GM12864 (cell line): ENCODE measurements around the gene ZNF555.

Experiments used
- DNase-seq: peaks from one replicate; pipeline ENCODE4 v3.0.0-alpha.2; 2011; ENCODE audit warnings: low read depth
- H3K4me3 ChIP-seq: 2 replicates; pipeline ENCODE4 v1.5.1; 2011; ENCODE audit warnings: mild to moderate bottlenecking, low read depth, low read length, control low read depth
- TF ChIP-seq, protein P1 (sequence below): IDR thresholded peaks from 2 replicates; pipeline ENCODE4 v1.5.1; 2011; ENCODE audit warnings: low read depth, mild to moderate bottlenecking, moderate library complexity, low read length, control low read depth, inconsistent platforms; ENCODE audit errors: missing control alignments

The ZNF555 gene

DNA sequence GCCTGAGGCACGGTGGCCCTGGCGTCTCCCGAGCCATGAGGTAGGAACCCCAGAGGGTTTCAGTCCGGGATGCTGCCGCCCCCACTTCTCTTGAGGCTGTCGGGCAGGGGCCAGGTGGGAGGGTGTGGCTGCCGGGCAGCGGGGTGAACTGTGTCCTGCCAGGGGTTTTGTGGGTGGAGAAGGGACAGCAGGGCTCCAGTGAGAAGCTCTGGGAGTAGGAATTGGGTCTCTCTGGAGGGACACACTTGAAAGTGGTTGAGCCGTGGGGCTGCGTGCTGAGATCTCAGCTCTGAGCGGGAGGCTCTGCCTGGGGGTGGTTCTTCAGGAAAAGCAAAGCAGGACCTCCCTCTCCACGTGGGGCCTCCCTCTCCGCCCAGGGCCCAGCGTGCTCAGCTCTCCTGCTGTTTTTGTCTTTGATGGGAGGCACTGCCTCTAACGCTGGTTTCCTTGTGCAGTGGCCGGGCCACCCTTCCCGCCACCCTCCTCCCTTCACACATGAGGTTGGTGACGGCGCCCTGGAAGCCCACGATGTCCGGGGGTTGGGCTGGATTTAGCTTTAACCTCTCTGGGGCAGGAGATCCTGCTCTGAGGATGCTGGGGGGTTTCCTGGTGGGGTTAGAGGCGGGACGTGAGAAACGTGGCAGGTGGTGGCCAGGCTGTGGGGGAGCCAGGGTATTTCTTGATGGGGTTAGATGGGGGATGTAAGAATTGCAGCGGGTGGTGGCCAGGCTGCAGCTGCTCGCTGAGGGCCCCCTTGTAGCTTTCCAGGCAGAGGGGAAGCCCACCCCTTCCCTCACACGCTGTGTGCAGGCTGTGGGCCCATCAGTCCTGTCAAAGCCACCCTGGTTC is 36.9 kb upstream of the ZNF555 start:
- H3K4me3 ChIP-seq: no peak overlapping the region
- TF ChIP-seq, protein P1, sequence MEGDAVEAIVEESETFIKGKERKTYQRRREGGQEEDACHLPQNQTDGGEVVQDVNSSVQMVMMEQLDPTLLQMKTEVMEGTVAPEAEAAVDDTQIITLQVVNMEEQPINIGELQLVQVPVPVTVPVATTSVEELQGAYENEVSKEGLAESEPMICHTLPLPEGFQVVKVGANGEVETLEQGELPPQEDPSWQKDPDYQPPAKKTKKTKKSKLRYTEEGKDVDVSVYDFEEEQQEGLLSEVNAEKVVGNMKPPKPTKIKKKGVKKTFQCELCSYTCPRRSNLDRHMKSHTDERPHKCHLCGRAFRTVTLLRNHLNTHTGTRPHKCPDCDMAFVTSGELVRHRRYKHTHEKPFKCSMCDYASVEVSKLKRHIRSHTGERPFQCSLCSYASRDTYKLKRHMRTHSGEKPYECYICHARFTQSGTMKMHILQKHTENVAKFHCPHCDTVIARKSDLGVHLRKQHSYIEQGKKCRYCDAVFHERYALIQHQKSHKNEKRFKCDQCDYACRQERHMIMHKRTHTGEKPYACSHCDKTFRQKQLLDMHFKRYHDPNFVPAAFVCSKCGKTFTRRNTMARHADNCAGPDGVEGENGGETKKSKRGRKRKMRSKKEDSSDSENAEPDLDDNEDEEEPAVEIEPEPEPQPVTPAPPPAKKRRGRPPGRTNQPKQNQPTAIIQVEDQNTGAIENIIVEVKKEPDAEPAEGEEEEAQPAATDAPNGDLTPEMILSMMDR: no peak
- DNase-seq: no peak

DNA sequence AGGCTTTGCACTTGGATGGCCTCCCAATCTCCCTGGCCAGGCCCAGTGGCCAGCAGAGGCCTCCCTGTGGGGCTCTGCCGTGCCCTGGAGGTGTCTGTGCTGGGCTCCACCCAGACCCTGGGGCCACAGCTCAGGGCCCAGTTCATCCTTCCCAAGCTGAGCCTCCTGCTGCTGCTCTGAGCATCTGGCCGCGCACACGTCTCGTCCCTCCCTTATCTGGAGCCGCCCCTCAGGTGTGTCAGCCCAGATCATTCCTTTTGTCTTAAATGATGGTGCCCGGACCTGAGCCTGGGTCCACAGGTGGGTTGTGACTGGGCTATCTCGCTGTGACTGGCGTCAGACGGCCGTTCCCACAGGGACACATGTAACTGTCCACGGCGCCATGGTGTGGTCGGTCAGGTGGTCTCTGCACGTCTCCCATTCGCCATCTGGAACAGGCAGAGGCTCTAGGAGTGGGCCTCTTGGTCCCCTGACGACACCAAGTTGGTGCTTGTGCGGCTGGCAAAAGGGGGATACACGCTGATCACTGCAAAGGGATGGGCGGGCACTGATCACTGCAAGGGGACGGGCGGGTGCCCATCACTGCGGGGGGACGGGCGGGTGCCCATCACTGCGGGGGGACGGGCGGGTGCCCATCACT is 35.9 kb upstream of the ZNF555 start:
- no peak overlapping the region for H3K4me3 ChIP-seq
- DNase-seq: no peak
- TF ChIP-seq, protein P1: no peak

DNA sequence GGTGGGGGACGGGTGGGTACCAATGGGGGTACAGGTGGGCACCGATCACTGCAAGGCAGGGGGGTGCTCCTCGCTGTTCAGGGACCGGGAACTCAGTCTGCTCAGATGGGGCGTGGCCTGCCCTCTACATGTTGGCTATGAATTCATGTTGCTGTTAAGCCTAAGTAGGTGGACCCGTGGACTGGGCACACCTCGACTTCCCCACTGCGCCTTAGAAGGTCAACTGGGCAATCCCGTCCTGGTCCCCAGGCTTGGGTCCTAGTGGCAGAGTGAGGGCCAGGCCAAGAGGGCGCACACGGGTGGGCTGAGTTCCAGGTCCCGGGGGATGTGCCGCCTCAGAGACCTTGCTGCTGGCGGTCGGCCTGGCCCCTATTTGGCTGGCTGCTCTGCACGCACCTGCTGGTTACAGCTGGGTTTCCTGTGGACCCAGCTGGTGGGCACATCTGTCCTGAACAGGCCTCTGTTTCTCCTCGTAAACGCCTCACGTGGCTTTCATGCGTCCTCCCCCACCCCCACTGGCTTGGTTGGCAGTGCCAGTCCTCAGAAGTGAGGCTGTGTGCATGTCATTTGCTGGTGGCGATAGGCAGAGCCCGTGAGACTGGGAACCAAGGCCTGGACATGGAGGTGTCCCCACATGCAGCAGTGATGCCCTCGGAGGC is 35.2 kb upstream of the ZNF555 start:
- TF ChIP-seq, protein P1: no peak
- DNase-seq: no peak

DNA sequence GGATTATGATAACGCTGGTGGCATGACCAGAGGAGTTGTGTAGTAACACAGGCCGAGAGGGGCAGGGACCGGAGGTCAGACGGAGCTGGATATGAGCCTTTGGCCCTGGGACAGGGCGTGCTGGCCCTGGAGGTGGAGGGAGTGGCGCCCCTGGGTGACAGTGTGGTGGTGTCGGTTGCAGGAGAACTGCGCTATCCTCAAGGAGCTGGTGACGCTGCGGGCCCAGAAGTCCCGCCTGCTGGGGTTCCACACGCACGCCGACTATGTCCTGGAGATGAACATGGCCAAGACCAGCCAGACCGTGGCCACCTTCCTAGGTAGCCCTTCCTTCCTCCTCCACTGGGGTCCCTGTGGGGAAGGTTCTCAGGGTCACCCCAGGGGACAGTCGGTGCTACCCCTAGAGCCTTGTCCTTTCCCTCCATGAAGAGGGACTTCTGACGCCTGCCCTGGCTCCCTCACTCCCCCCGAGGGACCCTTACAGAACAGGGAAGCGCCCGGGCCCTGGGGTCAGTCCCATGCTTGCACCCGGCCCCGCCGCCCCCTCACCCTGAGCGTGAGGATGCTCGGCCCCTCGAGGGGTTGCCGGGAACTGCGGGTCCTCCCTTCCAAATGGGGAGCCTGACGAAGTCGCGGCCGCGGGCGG is 34.4 kb upstream of the ZNF555 start:
- no peak for DNase-seq
- H3K4me3 ChIP-seq: no peak overlapping the region
- TF ChIP-seq, protein P1: no peak

More for the DNA sequence above, 35.2 kb upstream of the ZNF555 start:
- H3K4me3 ChIP-seq: no peak overlapping the region

DNA sequence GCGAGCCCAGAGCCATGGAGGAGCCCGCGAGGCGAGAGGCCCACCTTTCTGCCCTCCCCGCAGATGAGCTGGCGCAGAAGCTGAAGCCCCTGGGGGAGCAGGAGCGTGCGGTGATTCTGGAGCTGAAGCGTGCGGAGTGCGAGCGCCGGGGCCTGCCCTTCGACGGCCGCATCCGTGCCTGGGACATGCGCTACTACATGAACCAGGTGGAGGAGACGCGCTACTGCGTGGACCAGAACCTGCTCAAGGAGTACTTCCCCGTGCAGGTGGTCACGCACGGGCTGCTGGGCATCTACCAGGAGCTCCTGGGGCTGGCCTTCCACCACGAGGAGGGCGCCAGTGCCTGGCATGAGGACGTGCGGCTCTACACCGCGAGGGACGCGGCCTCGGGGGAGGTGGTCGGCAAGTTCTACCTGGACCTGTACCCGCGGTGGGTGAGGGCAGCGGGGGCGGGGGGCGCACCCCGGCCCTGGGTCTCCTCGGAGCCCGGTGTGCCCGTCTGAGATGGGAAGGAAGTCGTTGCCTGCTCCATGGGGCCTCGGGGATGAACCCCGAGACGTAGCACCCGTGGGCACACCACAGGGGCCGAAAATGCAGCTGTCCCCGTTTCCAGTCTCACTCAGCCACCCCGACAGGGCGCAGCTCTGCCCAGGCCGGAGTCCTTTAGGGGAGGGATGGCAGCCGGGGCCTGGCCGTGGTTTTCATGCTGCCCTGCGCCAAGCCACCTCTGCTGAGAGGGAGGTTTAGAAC is 33.7 kb upstream of the ZNF555 start:
- no peak for DNase-seq
- TF ChIP-seq, protein P1: no peak
- no peak overlapping the region for H3K4me3 ChIP-seq
